WTC11 (cell line): ENCODE results near the gene COBL.

Experiments used
- AFF4 ChIP-seq: sonication (generic); formaldehyde crosslinking; IDR thresholded peaks from 2 replicates; pipeline ENCODE4 v1.8.1; 2023; ENCODE audit warnings: mild to moderate bottlenecking, missing genetic modification reagents, borderline replicate concordance
- CBFB ChIP-seq: sonication (generic); formaldehyde crosslinking; IDR thresholded peaks from 2 replicates; pipeline ENCODE4 v1.8.1; 2022; ENCODE audit warnings: mild to moderate bottlenecking, low read depth, missing genetic modification reagents
- CREB1 ChIP-seq: sonication (generic); formaldehyde crosslinking; IDR thresholded peaks from 2 replicates; pipeline ENCODE4 v1.8.0; 2023; ENCODE audit warnings: mild to moderate bottlenecking, missing genetic modification reagents
- CTCF ChIP-seq: fragments of 200-600 bp; IDR thresholded peaks from 2 replicates; pipeline ENCODE4 v1.8.0; 2022; ENCODE audit warnings: antibody characterized with exemption
- ELF4 ChIP-seq: sonication (generic); formaldehyde crosslinking; IDR thresholded peaks from 2 replicates; pipeline ENCODE4 v1.8.1; 2022; ENCODE audit warnings: low read depth, mild to moderate bottlenecking, moderate library complexity, missing genetic modification reagents
- JUN ChIP-seq: sonication (generic); formaldehyde crosslinking; IDR thresholded peaks from 2 replicates; pipeline ENCODE4 v1.8.0; 2023; ENCODE audit warnings: mild to moderate bottlenecking, missing genetic modification reagents
- PRDM15 ChIP-seq: sonication (generic); formaldehyde crosslinking; IDR thresholded peaks from 2 replicates; pipeline ENCODE4 v1.8.0; 2022; ENCODE audit warnings: missing genetic modification reagents
- SP1 ChIP-seq: sonication (generic); formaldehyde crosslinking; conservative IDR thresholded peaks from 2 replicates; pipeline ENCODE4 v1.8.1; 2022; ENCODE audit warnings: missing genetic modification reagents
- TEAD1 ChIP-seq: sonication (generic); formaldehyde crosslinking; IDR thresholded peaks from 2 replicates; pipeline ENCODE4 v1.8.0; 2022; ENCODE audit warnings: mild to moderate bottlenecking, missing genetic modification reagents
- TEAD4 ChIP-seq: sonication (generic); formaldehyde crosslinking; IDR thresholded peaks from 2 replicates; pipeline ENCODE4 v1.8.0; 2022; ENCODE audit warnings: mild to moderate bottlenecking, missing genetic modification reagents
- TF ChIP-seq, protein P1 (sequence below): sonication (generic); formaldehyde crosslinking; IDR thresholded peaks from 2 replicates; pipeline ENCODE4 v1.8.0; 2022; ENCODE audit warnings: mild to moderate bottlenecking, missing genetic modification reagents

DNA sequence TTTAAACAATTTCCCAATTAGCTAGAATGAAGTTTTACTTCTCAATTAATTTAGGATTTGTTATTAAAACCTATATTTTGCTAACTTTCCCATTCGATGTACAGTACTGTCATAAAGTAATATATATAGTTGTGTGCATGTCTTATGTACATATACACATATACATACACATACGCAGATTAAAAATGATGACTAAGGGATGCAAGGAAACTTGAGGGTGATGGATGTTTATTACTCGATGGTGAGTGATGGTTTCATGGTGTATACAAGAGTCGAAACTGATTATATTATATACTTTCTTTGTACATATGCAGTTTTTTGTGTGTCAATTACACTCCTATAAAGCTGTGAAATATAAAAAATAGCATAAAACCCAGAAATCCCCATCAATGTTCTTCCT lies 248.2 kb downstream of the COBL start:
- TF ChIP-seq, protein P1, sequence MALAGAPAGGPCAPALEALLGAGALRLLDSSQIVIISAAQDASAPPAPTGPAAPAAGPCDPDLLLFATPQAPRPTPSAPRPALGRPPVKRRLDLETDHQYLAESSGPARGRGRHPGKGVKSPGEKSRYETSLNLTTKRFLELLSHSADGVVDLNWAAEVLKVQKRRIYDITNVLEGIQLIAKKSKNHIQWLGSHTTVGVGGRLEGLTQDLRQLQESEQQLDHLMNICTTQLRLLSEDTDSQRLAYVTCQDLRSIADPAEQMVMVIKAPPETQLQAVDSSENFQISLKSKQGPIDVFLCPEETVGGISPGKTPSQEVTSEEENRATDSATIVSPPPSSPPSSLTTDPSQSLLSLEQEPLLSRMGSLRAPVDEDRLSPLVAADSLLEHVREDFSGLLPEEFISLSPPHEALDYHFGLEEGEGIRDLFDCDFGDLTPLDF (CRISPR knock-in tag), result no peak
- TF ChIP-seq SP1 (no peak), CTCF (no peak), AFF4 (CRISPR knock-in tag) (no peak), CBFB (CRISPR knock-in tag) (no peak), JUN (no peak), TEAD4 (CRISPR knock-in tag) (no peak), ELF4 (CRISPR knock-in tag) (no peak), TEAD1 (CRISPR knock-in tag) (no peak), CREB1 (no peak), PRDM15 (CRISPR knock-in tag) (no peak)
